22Rv1 (cell line): ENCODE measurements around the gene TST.

Experiments used
- ZFX ChIP-seq: fragments of 450-650 bp; IDR thresholded peaks from 2 replicates; pipeline ENCODE4 v1.6.1; 2017; ENCODE audit warnings: antibody characterized with exemption, borderline replicate concordance
- TF ChIP-seq, protein P1 (sequence below): fragments of 450-650 bp; IDR thresholded peaks from 2 replicates; pipeline ENCODE4 v1.5.1; 2017; ENCODE audit warnings: mild to moderate bottlenecking

- TF ChIP-seq, protein P1, sequence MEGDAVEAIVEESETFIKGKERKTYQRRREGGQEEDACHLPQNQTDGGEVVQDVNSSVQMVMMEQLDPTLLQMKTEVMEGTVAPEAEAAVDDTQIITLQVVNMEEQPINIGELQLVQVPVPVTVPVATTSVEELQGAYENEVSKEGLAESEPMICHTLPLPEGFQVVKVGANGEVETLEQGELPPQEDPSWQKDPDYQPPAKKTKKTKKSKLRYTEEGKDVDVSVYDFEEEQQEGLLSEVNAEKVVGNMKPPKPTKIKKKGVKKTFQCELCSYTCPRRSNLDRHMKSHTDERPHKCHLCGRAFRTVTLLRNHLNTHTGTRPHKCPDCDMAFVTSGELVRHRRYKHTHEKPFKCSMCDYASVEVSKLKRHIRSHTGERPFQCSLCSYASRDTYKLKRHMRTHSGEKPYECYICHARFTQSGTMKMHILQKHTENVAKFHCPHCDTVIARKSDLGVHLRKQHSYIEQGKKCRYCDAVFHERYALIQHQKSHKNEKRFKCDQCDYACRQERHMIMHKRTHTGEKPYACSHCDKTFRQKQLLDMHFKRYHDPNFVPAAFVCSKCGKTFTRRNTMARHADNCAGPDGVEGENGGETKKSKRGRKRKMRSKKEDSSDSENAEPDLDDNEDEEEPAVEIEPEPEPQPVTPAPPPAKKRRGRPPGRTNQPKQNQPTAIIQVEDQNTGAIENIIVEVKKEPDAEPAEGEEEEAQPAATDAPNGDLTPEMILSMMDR = no peak
- TF ChIP-seq ZFX = no peak
These were observed 4.2 kb downstream of the TST start for GRCh38 chr22:37014835-37015586.
